ENCODE measurements around the gene SORT1.
"Not testable (repeated sequence)": the region's sequence is repeated elsewhere in the genome, so short reads cannot be mapped to it uniquely, and the experiment has no call there.

The SORT1 gene

DNA sequence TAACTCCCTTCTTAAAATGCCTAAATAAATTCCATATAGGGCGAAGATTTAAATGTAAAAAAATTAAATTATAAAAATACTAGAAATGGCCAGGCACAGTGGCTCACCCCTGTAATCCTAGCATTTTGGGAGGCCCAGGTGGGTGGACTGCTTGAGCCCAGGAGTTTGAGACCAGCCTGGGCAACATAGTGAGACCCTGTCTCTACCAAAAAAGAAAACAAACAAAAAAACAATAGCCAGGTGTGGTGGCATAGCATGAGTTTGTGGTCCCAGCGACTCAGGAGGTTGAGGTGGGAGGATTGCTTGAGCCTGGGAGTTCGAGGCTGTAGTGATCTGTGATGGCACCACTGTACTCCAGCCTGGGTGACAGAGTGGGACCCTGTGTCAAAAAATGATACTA, 17.8 kb downstream of the SORT1 start:
- DNase-seq (ENCODE audit: low read depth) = no peak

DNA sequence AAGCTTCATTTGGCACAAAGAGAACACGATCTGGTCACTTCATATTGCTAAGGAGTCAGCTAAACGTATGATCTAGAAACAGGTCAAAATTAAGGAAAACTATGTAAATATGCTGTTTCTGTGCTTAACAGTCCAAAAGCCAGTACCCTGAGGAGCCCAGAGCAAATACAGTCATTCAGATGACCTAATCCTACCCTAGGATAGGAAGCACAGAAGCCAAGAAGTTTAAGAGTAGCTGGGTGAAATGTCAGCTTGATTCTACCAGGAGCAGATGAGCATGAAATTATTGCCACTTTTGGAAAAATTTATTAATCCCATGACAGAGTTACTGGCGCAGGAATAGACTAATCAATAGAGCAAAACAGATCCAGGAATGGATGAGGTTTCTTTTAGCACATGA, 18.3 kb downstream of the SORT1 start:
- DNase-seq (ENCODE audit: low read depth) = no peak

DNA sequence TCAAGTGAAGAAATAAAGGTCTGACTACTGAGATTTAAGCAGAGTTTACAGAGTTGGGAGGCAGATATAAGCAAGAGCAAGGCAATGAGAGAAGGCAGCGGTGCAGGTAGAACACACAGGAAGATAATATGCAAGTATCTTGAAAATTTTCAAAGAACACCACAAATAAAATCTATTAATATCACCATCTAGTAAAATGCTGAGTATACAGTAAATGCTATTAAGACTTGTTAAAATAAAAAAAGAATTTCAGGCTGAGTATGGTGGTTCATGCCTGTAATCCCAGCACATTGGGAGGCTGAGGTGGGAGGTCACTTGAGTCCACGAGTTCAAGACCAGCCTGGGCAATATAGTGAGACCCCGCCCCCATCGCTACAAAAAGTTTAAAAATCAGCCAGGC, 20.0 kb downstream of the SORT1 start:
- DNase-seq (ENCODE audit: low read depth) = no peak

DNA sequence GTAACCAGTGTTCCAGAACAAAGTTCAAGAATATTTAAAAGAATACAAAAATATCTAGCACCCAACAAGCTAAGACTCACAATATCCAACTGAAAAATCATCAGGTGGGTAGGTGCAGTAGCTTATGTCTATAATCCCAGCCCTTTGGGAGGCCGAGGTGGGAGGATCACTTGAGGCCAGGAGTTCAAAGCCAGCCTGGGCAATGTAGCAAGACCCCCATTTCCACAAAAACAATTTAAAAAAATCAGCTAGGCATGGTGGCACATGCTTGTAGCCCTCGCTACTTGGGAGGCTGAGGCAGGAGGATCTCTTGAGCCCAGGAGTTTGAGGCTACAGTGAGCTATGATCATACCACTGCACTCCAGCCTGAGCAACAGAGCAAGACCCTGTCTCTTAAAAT, 24.0 kb downstream of the SORT1 start:
- DNase-seq (ENCODE audit: low read depth) = not testable (repeated sequence)

DNA sequence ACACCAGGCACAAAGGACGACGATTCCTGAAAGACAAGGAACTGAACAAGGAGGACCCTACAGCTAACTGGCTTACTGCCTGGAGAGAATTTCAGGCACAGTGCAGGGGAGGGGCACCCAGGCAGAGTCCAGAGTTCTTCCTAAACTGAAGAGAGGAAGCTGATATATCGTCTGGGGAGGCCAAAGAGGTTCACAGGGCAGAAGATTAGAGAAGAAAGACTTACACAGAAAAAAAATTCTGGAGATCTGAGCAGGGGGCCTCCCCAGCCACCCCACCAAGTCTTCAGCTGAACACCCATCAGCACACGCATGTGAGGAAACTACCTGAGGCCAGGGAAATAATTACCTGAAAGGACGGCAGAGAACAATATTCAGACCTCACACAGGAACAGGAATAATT, 24.6 kb downstream of the SORT1 start:
- DNase-seq (ENCODE audit: low read depth) = no peak

DNA sequence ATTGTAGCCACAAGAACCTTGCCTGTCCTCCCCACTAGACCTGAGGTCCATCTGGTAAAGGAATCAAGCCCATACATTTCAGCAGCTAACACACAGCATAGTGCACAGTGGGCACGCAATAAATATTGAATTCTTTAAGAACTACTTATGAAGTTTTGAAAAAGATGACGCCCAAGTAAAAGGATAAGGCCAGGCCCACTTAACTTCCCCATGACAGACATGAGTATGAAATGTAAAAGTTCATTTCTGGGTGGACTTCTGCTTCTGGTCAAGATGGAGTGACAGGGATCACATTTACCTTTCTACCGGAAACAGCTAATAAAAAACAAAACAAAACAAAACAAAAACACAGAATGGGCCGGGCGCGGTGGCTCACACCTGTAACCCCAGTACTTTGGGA, 25.4 kb downstream of the SORT1 start:
- no peak for DNase-seq (ENCODE audit: low read depth)

DNA sequence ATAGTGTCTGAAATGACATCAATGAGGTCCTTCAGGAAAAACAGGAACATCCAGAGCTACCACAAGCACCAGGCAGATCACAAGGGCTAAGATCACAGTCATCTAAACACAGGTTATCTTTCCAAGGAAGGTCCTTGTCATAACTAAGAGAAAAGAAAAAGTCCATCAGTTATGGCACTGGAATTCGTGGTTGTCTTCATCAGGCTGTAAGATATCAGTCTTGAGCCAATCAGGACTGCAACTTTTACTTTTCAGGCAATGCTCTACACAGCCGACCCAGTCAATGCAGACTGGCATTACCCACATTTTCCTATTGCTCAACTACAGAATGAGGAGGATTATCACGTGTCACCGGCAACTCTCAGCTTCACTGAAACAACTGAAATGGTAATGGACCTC, 26.4 kb downstream of the SORT1 start:
- peak; percentile 85 for DNase-seq (ENCODE audit: low read depth)

DNA sequence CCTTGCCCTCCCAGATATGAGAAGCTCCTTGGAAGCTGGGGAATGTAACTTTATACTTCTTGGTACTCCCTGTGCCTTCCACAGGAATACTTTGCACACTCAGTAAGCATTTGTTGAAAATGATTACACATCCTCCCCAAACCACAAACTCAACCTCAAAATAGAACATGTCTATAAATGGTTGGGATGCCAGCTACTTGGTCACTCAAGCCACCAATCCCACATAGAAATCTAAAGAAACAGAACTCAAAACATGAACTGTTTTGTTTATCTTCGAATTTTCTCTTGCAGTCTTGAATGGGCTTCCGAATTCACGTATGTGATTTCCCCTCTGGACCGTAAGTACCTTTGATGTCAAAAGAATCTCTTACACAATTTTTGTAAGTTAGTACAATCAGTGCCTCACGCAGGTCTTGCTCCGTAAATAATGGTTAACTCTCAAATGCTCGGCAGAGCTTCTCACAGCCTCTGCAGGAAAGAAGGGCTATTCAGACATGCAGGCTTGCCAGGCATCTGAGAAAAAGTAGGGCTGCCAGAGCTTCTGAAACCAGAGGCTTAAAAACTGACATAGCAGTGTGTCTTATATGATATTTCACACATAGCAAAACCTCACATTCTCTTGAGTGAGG, 26.9 kb downstream of the SORT1 start:
- DNase-seq (ENCODE audit: low read depth) = peak; percentile 95

DNA sequence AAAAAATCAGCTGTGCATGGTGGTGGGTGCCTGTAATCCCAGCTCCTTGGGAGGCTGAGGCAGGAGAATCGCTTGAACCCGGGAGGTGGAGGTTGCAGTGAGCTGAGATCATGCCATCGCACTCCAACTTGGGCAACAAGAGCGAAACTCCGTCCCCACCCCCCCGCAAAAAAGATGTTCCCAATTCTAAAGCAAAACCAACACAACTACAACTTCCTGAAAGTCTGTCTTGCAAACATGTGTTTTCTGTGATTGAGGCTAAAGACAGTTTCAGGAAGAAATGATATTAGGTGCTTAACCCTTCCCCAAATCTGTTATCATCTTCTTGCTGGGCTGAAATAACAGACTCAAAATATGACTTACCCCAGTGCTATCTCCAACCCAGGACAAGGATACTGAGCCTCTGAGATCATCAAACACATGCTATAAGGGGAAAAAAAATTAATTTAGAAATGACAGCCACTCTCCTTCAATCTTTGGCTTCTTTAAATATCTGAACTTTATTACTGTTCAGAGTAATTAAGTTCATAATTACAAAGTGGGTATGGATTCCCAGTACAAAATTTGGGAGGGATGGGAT, 28.5 kb downstream of the SORT1 start:
- DNase-seq (ENCODE audit: low read depth) = peak; percentile 70

DNA sequence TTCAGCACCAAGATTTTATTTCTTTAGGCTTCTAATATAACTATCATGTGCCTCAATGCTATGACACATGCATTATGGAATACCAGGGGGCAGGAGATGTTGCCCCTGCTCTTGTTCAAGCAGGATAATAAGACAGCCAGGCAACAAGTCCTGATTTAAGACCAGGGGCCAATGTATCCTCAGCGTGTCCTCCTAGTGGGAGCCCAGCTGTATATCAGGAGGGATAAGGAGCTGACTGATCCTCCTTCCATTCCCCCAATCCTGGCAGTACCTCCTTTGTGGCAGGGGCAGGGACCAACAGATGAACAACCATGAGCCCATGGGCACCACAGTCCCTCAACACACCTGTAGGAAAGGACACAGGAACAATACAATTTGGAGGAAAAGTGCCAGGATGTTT, 29.3 kb downstream of the SORT1 start:
- DNase-seq (ENCODE audit: low read depth) = no peak

DNA sequence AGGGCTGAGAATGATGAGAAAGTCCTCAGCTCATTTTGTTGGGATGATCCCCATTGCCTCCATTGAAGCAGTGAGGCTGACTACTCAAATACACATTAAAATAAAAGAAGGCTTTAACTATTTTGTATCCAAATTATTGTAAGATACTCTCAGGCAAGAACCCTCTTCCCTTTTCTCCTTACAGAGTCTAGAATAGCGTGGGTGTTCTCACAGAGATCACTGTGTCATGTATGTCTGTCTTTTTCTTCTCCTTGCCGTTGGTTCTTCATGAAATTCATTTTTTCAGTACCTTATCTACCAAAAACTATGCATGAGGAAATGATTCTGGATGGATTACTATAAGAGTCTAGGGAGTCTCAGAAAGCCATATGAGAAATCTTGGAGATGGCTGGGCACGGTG, 30.1 kb downstream of the SORT1 start:
- no peak for DNase-seq (ENCODE audit: low read depth)

DNA sequence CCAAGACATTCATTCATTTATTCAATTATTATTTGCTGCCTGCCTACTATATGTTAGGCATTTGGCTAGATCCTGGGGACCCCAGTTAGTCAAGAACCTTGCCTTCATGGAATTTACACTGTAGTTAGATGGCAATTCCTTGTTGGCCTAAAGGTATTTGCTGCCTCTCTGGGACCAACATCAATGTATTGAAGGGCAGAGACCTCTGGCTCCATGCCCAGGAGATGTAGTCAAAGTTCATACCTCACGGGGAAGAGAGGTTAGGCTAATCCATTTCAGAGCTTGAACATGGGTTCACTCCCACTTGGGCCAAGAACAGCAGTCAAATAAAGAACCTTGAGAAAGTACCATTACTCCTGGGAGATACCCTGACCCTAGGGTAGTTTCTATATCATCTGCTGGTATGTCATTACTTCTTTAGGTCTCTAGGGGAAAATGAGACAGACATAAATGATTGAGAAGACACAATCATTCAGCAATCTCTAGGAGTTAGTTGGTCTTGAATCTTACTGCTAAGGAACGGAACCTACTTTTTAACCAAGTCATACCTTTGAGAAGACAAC, 32.0 kb downstream of the SORT1 start:
- no peak for DNase-seq (ENCODE audit: low read depth)

DNA sequence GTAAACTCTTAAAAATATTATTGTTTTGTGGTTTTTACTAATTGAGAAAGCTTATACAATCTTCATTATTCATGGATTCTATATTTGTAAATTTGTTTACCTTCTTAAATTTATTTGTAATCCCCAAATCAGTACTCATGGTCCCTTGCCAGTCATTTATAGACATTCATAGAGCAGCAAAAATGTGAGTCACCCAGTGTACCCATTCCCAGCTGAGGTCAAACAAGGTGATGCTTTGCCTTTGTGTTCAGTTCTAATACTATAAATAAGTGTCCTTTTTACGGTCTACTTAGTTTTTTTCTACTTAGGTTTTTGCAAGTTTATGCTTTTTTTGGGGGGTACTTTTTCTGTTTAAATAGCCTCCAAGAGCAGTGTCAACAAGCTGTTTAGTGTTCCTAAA, 36.1 kb downstream of the SORT1 start:
- peak; percentile 54 for DNase-seq (ENCODE audit: low read depth)

DNA sequence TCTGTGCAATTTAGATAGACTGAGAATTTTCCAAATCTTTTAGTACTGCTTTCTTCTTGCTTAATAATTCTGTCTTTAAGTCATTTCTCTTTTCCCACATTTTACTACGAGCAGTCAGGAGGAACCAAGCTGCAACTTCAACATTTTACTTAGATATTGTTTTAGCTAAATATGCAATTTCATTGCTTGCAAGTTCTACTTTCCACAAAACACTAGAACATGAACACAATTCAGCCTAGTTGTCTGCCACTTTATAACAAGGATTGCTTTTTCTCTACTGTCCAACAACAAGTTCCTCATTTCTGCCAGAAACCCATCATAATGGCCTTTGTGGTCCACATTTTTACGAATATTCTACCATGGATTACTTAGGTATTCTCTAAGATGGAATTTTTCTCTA, 36.6 kb downstream of the SORT1 start:
- DNase-seq (ENCODE audit: low read depth) = no peak

DNA sequence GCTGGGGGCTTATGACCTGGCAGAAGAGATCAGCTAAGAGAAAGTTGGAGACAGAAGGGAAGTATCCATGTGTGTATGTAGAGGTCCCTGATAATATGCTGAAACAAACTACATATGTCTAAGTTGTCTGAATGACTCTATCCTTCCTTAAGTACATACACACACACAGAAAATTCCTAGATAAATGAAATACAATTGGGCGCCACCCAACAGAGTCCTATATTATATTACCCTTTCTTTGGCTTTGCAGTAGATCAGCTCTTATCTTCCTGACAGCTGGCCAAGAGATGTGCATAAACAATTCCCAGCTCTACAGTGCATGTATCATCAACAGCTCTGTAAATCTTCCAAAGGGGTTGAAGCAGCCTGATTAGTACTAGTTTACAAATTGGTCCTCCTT, 40.1 kb downstream of the SORT1 start:
- DNase-seq (ENCODE audit: low read depth) = peak; percentile 48

DNA sequence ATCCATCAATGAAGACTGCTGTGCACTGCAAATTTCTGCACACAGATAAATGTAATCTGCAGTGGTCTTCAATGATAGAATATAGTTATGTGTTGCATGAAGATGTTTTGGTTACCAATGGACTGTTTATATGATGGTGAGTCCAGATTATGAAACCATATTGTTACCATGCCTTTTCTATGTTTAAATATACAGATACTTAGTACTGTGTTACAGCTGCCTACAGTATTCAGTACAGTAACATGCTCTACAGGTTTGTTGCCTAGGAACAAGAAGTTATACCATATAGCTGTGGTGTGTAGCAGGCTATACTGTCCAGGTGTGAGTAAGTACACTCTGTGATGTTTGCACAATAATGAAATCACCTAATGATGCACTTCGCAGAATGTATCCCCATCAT, 40.8 kb downstream of the SORT1 start:
- no peak for DNase-seq (ENCODE audit: low read depth)

DNA sequence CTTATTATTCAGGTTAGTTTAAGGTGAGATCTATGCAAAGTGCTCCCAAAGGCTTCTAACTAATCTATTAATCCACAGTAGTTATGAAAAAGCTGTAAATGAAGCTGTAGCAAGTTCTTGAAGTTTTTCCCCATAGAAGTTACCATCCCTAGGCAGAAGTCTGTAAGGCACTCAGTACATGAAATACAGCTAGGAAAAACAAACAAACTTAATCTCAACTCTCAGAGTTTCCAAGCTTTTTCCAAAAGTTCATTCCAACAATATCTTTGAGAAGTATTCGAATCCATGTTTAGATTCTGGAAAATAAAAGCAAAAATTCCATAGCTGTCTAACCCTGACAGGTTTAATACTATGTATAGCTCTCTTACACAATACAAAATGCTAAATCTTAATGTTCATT, 41.2 kb downstream of the SORT1 start:
- no peak for DNase-seq (ENCODE audit: low read depth)

DNA sequence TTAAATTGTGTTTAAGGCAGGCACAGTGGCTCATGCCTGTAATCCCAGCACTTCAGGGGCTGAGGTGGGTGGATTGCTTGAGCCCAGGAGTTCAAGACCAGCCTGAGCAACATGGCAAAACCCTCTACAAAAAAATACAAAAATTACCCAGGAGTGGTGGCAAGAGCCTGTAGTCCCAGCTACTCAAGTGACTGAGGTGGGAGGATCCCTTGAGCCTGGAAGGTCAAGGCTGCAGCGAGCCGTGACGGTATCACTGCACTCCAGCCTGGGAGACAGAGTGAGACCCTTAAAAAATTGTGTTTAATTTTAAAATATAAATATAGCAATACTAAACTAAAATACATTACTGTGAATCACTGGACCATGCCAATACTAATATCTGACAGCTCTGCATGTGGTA, 42.8 kb downstream of the SORT1 start:
- DNase-seq (ENCODE audit: low read depth) = no peak

DNA sequence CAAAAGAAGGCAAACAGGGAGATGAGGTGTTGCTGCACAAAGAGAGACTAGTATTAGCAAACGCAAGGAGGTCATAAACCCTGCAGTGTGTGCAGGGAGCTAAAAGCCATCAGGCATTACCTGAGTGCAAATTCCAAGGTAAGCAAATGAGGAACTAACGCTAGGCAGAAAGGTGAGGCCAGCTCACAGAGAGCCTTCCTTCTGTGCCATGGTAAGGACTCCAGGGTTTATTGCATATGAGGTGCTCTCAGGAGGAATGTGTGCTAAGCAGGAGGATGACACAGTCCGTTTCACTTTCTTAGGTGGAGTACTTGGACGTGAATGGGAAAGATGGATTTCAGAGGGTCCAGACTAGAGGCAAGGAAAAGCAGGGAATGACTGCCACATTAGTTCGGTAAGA, 46.3 kb downstream of the SORT1 start:
- DNase-seq (ENCODE audit: low read depth) = no peak

DNA sequence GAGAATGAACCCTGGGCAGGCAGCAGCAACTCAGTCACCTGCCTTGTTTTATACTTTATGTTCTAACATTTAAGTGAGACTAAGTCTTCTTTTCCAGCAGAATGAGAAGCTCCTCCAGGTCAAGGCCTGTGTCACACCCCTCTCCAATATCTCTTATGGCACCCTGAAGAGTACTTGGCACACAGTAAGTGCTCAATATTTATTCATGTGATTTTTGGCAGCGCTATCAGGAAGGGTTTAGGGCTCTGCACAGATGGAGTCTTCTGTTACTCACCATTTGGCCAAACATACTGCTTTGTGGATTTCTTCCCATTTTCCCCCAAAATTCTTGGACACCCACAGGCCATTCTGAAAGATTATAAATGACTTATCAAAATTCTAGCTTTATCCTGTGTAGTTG, 47.1 kb downstream of the SORT1 start:
- DNase-seq (ENCODE audit: low read depth) = no peak

DNA sequence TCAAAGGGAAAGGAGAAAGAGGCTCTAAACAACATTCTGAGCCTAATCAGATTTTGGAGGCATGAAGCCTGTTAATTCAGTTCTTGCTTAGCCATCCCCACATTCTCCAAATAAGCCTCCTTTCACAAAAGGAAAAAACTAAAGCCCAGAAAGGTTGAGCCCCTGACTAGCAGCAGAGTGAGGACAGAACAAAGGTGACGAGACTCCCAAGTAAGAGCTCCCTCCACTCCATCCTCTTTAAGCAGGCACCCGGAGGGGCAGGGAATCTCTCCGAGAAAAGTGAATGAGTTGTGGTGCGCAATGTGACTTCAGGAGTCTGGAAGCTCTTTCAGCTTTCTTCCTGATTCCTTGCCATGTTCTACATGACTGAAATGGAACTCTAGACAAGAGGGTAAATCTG, 47.5 kb downstream of the SORT1 start:
- no peak for DNase-seq (ENCODE audit: low read depth)

DNA sequence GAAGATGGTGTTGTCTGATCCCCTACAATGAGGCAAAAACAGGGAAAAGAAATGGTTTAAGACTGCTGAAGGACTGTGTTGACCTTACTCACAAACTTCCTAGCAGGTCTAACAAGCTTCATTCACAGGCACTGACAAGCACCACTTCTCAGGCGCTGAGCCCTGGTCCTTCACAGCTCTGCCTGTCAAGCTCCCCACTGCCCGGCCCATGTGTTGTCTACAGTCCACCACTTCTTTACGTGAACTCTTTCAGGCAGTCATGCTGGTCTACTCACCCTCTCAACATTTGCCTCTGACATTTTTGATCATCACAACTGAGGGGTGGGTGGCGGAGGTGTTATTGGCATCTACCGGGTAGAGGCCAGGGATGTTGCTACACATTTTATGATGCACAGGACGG, 50.2 kb downstream of the SORT1 start:
- no peak for DNase-seq (ENCODE audit: low read depth)

DNA sequence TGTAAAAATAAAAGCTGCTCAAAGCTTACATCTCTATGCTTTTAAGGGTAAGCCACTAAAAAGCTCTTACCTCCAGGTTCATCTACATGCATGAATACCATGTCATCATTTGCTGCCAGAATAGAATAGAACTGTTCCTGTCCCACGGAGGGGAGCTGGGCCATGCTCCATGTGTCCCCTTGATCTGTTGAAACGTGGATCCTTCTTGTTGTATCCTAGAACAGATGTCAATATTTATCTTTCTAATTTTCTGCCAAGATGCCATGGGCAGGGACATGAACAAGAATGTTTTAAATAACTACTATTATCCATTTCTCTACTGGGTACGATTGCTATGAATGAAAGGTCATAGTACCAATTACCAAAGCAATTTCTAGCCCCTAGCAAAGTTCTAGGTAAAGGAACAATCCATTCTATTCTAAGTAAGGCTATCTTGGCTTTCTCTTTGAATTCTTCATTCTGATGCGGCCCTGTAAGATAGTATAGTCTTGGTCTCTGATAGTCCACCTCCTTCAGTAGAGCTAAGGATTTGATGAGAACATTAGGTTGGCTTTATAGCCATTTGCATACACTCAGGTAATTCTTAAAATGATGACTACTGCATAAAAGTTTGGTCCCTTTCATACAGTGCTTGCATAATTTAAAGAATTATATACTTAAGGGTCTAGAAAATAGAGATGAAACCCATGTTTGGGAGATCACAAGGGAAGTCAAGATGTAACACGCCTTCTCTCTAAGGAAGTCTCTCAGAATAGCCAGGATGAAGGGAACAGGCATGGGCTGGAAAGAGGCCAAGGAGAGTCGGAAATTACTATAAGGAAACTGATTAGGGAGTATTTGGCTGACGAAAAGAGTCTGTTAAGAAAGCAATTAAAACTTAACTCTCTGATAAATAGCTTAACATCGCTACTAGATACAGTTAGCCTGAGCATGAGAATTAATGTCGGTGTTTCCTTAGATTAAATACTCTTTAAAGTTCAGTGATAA, 55.5 kb downstream of the SORT1 start:
- no peak for DNase-seq (ENCODE audit: low read depth)
